ENCODE results near the gene TNFAIP2.

The TNFAIP2 gene

GRCh38 chr14:103104389-103104653 is 18.9 kb upstream of the TNFAIP2 start:
- ATAC-seq = no peak
- TF ChIP-seq CSDC2 (CRISPR knock-in tag; IDR thresholded peaks at IDR 0.05) (no peak), SNAI2 (CRISPR knock-in tag; IDR thresholded peaks at IDR 0.05) (no peak), OSR1 (CRISPR knock-in tag; IDR thresholded peaks at IDR 0.05) (no peak), TOX (CRISPR knock-in tag; IDR thresholded peaks at IDR 0.05; ENCODE audit: borderline replicate concordance) (no peak), BACH2 (CRISPR knock-in tag; IDR thresholded peaks at IDR 0.05; ENCODE audit: borderline replicate concordance) (no peak), ZNF8 (CRISPR knock-in tag; IDR thresholded peaks at IDR 0.05) (no peak), TCF4 (CRISPR knock-in tag; IDR thresholded peaks at IDR 0.05; ENCODE audit: borderline replicate concordance) (no peak), ARNTL (CRISPR knock-in tag; IDR thresholded peaks at IDR 0.05; ENCODE audit: borderline replicate concordance, low read depth) (no peak), ESRRG (CRISPR knock-in tag; IDR thresholded peaks at IDR 0.05) (no peak), RARB (CRISPR knock-in tag; IDR thresholded peaks at IDR 0.05) (no peak), ISL1 (CRISPR knock-in tag; IDR thresholded peaks at IDR 0.05) (no peak), ZFP3 (CRISPR knock-in tag; IDR thresholded peaks at IDR 0.05) (no peak), CSRNP3 (CRISPR knock-in tag; IDR thresholded peaks at IDR 0.05) (no peak), ZC3H10 (CRISPR knock-in tag; IDR thresholded peaks at IDR 0.05) (no peak), TSHZ2 (CRISPR knock-in tag; IDR thresholded peaks at IDR 0.05) (no peak), PPARA (CRISPR knock-in tag; IDR thresholded peaks at IDR 0.05; ENCODE audit: borderline replicate concordance) (no peak), ZNF70 (CRISPR knock-in tag; IDR thresholded peaks at IDR 0.05) (no peak), ZFP30 (CRISPR knock-in tag; IDR thresholded peaks at IDR 0.05) (no peak)
- TF ChIP-seq, protein P1, sequence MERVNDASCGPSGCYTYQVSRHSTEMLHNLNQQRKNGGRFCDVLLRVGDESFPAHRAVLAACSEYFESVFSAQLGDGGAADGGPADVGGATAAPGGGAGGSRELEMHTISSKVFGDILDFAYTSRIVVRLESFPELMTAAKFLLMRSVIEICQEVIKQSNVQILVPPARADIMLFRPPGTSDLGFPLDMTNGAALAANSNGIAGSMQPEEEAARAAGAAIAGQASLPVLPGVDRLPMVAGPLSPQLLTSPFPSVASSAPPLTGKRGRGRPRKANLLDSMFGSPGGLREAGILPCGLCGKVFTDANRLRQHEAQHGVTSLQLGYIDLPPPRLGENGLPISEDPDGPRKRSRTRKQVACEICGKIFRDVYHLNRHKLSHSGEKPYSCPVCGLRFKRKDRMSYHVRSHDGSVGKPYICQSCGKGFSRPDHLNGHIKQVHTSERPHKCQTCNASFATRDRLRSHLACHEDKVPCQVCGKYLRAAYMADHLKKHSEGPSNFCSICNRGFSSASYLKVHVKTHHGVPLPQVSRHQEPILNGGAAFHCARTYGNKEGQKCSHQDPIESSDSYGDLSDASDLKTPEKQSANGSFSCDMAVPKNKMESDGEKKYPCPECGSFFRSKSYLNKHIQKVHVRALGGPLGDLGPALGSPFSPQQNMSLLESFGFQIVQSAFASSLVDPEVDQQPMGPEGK (CRISPR knock-in tag; IDR thresholded peaks at IDR 0.05; ENCODE audit: borderline replicate concordance) = no peak
- TF ChIP-seq, protein P2, sequence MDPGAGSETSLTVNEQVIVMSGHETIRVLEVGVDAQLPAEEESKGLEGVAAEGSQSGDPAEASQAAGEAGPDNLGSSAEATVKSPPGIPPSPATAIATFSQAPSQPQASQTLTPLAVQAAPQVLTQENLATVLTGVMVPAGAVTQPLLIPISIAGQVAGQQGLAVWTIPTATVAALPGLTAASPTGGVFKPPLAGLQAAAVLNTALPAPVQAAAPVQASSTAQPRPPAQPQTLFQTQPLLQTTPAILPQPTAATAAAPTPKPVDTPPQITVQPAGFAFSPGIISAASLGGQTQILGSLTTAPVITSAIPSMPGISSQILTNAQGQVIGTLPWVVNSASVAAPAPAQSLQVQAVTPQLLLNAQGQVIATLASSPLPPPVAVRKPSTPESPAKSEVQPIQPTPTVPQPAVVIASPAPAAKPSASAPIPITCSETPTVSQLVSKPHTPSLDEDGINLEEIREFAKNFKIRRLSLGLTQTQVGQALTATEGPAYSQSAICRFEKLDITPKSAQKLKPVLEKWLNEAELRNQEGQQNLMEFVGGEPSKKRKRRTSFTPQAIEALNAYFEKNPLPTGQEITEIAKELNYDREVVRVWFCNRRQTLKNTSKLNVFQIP (CRISPR knock-in tag; IDR thresholded peaks at IDR 0.05; ENCODE audit: borderline replicate concordance, low read depth) = no peak

DNA sequence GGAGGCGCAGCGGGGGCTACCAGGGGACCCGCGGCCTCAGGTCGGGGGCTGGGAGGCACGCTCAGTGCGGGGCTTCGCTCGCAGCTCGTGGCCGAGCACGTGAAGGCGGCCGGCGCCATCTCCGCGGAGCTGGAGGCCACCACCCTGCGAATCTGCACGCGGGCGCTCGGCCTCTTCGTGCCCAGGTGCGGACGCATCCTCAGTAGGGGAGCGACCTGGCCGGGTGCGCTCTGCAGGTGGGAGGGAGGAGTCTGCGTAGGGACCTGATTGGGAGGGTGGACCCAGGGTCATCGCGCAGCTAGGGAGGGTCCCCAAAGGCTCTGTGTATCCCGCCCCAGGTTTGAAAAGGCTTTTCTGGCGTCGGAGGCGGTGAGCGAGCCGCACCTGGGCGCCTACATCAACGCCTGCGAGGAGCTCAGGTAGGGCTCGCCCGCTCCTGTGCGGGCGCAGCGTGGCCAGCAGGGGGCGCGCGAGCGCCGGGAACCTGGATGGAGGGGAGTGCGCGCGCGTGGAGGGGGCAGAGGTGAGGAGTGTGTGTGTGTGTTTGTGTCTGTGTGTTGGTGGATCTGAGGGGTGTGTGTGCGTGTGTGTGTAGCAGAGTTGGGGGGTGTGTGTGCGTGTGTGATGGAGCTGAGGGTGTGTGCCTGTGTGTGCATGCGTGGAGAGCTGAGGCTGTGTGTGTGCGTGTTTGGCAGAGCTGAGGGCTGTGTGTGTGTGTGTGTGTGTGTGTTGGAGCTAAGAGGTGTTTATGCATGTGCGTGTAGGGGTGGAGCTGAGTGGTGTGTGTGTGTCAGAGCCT is 18.4 kb upstream of the TNFAIP2 start:
- ATAC-seq = peak; percentile 78
- TF ChIP-seq CSDC2 (CRISPR knock-in tag; IDR thresholded peaks at IDR 0.05) = no peak

DNA sequence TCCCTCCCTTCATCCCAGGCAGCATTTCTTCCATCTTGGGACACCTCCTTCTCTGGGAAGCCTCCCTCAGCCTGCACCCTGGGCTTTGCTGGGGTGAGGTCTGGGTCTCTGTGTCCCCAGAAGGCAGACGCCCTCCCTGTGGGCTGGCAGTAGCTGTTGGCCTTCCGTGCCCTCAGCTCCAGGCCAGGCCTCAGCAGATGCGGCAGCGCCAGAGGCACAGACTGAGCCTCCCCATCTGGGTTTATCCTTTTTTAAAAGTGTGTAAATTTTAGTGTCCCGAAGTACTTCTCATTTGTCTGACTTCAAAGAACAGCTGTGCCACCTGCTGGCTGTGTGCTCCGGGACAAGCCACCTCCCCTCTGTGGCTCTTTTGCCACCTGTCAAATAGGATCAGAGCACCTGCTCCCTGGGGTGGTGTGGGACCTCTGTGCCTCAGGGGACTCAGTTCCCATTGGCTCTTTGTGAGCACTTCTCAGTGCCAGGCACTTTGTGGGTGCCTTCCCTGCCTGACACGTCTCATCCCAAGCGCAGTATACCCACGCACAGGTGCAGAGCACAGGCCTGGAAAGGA is 17.6 kb upstream of the TNFAIP2 start:
- no peak for ATAC-seq

More for the DNA sequence above, 17.6 kb upstream of the TNFAIP2 start:
- no peak for TF ChIP-seq ISL1 (CRISPR knock-in tag; IDR thresholded peaks at IDR 0.05)
- no peak for TF ChIP-seq SNAI2 (CRISPR knock-in tag; IDR thresholded peaks at IDR 0.05)
- no peak for TF ChIP-seq RARB (CRISPR knock-in tag; IDR thresholded peaks at IDR 0.05)
- no peak for TF ChIP-seq PPARA (CRISPR knock-in tag; IDR thresholded peaks at IDR 0.05; ENCODE audit: borderline replicate concordance)
- no peak for TF ChIP-seq BACH2 (CRISPR knock-in tag; IDR thresholded peaks at IDR 0.05; ENCODE audit: borderline replicate concordance)
- TF ChIP-seq TSHZ2 (CRISPR knock-in tag; IDR thresholded peaks at IDR 0.05) = no peak
- TF ChIP-seq ESRRG (CRISPR knock-in tag; IDR thresholded peaks at IDR 0.05) = no peak
- TF ChIP-seq CSDC2 (CRISPR knock-in tag; IDR thresholded peaks at IDR 0.05) = no peak
- no peak for TF ChIP-seq ZFP30 (CRISPR knock-in tag; IDR thresholded peaks at IDR 0.05)
- TF ChIP-seq ZNF565 (CRISPR knock-in tag; conservative IDR thresholded peaks at IDR 0.05; ENCODE audit: low read depth) = no peak

All from SK-N-SH treated with all-trans-retinoic acid at 6 μM for 48 hours (cell line).